Measurements from ENCODE around the gene ATP1A2.

ATP1A2 gene

GRCh38 chr1:160085686-160086455 lies 29.7 kb upstream of the ATP1A2 start:
- peak; percentile 54 to 69 (median 64) for DNase-seq (ENCODE audit: low read depth in 3 of 3)

GRCh38 chr1:160086456-160086892 lies 29.1 kb upstream of the ATP1A2 start:
- no peak for DNase-seq (ENCODE audit: low read depth in 3 of 3)

DNA sequence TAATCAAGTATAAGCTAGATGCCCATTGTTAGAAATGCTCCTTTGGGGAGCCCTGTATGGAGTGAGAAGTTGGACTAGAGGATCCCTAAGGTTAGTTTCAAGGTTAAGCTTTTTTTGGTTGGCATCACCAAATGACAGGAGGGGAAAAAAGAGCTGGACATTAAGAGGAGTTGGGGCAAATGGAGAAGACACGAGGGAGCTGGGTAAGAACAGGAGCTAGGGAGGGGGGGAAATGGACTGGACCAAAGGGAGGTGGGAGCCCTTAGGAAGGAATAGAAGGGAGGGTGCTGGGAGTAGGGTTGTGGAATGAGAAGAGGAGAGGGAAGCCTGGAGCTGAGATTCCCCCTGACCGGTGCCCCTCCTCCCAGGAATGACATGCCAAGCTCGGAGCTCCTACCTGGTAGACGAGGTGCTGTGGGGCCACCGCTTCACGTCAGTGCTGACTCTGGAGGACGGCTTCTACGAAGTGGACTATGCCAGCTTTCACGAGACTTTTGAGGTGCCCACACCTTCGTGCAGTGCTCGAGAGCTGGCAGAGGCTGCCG lies 28.4 kb upstream of the ATP1A2 start:
- no peak for DNase-seq (ENCODE audit: low read depth in 3 of 3)

DNA sequence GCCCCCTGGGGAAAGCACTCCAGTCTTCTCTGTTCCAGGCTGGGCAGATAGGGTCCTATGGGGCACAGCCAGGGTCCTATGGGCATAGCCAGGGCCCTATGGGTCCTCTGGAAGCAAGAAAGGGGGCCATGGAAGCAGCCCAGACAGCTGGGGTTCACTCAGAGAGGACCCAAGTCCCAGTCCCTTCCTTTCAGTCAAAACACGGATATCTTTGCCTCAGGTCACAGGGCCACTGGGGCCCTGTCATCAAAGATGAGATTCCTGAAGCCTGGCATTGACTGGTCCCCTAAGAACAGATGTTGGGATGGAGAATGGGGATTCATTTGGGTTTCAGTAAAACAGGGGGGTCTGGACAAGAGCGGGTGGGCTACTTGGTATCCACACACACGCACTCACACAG lies 25.7 kb upstream of the ATP1A2 start:
- DNase-seq (ENCODE audit: low read depth in 3 of 3) = no peak

GRCh38 chr1:160090760-160091159 lies 24.8 kb upstream of the ATP1A2 start:
- no peak for DNase-seq (ENCODE audit: low read depth in 3 of 3)

DNA sequence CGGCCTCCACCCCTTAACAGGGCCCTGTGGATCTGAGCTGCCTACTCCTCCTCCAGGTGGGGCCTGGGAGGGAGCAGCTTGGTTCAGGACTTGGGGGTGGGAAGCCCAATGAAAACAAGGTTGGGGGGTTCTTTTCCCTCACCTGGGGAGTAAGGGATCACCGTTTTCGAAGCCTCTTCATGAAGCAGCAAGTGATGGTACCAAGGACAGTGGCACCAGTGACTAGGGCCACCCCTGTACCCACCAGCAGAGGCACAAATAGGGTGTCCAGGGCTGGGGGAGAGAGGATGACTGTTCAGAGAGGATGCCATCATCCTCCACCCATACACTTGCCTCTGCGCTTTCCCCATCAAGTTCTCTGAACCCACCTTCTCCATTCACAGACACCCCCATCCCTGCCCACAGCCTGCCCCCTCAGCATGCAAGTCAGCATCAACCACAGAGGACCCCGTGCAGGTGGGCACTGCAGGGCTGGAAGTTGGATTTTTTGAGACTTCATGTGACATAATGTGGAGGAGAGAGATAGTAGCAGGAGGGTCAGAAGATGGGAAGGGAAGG lies 23.8 kb upstream of the ATP1A2 start:
- DNase-seq (ENCODE audit: low read depth in 3 of 3) = no peak

DNA sequence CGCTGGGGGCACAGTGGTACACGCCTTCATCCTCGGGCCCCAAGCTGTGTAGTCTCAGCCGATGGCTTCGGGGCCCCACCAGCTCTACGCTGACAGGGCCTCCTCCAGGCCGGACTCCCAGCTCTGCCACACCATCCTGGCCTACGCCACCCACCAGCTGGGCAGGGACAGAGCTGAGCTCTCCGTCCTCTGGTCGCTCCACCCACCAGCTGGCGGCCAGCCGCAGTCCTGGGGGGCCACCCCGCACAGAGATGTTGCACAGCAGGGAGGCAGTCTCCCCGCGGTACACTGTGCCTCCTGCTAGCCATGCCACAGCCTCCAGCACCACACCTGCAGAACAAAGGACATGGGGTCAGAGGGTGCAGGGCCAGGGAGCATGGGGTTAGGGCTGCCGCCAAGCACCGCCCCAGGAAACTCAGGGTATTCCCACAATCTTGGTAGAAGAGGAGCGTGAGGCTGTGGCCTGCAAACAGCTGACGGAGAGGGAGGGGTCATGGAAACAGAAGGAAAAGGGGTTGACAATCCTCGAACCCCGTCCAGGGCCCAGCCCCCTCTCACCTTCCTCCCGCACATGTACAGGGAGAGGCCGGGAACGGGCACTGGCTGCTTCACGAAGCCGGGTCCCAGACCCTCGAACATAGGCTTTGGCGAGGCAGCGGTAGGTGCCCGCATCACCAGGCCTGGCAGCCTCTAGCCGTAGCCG lies 23.0 kb upstream of the ATP1A2 start:
- DNase-seq (ENCODE audit: low read depth in 3 of 3) = no peak

- no peak for DNase-seq (ENCODE audit: low read depth in 3 of 3)
These were observed 22.5 kb upstream of the ATP1A2 start for GRCh38 chr1:160093069-160093395.

GRCh38 chr1:160093624-160094290 lies 21.8 kb upstream of the ATP1A2 start:
- DNase-seq (ENCODE audit: low read depth in 3 of 3) = no peak

- no peak for DNase-seq (ENCODE audit: low read depth in 3 of 3)
These were observed 21.3 kb upstream of the ATP1A2 start for GRCh38 chr1:160094291-160094625.

- no peak for DNase-seq (ENCODE audit: low read depth in 3 of 3)
These were observed 20.8 kb upstream of the ATP1A2 start for GRCh38 chr1:160094806-160095205.

DNA sequence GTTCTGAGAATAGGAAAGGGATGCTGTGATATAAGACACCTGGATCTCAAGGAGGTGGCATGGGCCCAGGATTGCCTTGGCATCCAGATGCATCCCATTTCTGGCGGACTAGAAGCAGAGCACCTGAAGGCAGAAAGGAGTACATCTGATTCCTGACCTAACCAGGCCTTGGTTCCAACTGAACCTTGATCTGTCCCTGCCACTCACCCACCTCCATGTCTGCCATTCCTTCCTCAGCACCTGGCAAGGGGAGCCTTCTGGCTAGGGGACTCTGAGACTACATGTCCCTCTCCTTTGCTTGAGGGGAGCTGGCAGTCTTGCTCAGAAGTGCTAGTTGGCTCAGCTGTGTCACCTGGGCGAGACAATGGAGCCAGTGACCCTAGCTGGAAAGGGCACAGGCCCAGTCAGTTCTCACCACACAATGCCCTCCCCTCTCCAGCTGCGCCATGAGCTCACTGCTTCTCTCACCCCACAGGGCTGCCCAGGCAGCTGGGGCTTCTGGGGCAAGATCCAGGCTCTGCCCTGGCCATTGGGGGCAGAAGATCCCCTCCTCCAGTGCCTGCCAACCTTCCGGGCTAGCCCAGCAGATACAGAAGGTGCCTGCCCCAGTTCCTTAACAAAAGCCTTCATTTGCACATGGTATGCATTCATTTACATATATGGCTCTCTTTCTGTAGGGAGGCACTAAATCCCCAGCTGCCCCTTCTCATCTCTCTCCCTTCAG lies 20.0 kb upstream of the ATP1A2 start:
- no peak for DNase-seq (ENCODE audit: low read depth in 3 of 3)

- no peak for DNase-seq (ENCODE audit: low read depth in 3 of 3)
These were observed 19.1 kb upstream of the ATP1A2 start for GRCh38 chr1:160096274-160097116.

DNA sequence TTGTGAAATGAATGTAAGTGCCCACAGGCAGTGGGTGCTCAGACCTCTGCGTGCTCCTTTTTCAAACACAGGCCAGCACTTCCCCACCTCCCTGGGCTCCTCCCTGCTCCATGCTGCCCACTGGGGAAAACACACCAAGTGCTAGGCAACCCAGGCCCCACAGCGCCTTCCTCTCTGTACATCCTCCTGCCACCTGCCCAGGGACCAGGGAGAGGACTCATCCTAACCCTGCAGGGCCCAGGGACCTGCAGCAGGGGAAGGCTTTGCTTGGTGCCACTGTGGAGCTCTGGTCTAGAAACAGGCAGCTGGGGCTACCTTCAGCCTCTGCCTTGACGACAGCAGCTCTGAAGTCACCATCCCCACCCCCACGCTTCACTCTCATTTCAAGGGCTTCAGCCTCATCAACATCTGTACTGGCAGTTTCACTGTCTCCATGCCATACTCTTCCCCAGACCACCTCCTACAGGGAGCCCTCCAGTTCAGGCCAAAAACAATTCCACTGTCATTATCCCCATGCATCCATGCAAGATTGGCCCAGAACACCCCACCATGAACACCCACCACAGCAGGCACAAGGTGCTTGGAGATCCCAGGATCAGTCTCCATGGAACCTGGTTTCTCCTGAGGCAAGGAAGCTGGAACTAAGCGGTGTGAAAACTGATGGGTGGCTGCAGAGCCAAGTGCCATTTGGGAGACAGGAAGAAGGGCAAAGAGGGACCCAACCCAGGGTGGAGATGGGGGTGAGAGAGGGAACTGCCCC lies 18.2 kb upstream of the ATP1A2 start:
- no peak for DNase-seq (ENCODE audit: low read depth in 3 of 3)

DNA sequence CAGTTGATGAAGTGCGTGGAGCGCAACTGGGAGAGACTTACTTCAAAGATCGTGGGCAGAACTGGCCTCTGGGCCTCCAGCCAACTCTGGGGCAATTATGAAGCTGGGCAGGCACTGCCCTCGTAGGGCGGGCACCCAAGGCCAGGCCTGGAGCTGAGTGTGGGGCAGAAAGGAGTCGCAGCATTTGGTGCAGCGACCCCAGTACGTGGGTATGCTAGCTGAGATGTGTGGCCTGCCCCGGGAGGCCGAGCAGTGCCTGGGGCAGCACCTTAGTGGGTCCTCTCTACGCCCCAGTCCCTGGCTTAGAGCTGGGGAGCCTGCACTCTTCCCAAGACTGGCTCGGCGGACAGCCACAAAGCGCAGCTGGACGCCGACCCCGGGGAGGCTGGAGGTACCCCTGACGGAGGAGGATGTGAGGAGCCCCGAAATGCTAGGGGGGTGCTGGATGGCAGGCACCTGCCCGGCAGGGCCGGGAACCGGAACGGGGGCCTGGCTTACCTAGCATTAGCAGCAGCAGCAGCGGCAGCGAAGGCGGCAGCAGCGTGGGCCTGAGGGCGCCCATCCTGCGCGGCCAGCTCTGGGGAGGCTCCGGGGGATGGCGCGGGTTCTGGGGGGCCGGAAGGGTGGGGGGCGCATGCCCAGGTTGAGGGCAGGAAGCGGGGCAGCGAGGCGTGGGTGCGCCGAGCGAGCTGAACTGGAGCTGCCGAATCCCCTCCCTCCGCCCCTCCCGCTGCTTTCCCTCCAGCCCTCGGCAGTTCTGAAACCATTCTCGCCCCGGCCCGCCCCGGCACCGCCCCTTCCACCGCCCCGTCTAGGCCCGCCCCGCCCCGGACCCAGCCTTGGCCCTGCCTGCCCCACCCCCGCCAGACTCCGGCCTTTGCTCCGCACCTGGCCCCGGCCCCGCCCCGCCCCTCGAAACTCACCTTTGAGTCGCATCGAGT lies 17.4 kb upstream of the ATP1A2 start, which contains the start of gene IGSF8:
TSS of gene IGSF8 (minus strand) at position 709 of the 941 bp plus-strand sequence. CDS start at position 562, 147 bp downstream.
- peak; percentile 88 to 94 (median 90) for DNase-seq (ENCODE audit: low read depth in 3 of 3)

GRCh38 chr1:160098852-160099561 lies 16.6 kb upstream of the ATP1A2 start:
- peak; percentile 98 to 99 (median 98) for DNase-seq (ENCODE audit: low read depth in 3 of 3)

DNA sequence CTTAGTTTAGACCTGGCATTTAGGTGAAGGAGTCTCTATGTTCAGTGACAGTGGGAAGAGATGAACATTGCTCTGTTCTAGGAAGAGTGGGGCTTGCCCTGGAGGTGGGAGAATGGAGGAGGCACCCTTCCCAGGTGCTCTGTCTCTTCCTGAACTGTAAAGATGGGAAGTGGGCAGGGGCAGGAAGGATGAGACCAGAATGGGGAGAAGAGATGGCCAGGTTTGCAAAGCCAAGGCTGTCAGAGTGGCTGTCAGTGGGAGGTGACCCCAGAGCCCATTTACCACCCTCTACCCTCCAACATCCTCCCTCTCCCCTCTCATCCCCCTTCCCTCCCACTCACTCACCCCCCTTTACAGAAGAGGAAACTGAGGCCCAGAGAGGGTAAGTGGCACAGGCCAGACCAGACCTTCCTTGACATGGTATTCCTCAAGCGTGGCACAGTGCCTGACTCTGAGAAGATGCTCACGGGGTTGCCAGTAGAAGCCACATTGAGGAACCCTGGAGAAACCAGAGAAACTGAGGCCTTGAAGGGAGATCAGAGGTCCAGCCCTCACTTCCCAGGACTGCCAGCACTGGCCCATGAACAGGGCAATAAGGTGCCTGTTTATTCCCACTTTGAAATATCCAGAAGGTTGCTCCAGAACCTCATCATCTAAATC lies 15.7 kb upstream of the ATP1A2 start:
- no peak for DNase-seq (ENCODE audit: low read depth in 3 of 3)
